GM18951 (cell line): ENCODE measurements around the gene GRIK3.

Source experiments
- POLR2A ChIP-seq: IDR thresholded peaks from 4 replicates; pipeline ENCODE4 v1.6.1; 2011; ENCODE audit warnings: mild to moderate bottlenecking; ENCODE audit not compliant: insufficient read length, insufficient read depth; ENCODE audit errors: extremely low read depth
- in situ Hi-C: fragments of 300-500 bp; cut with MboI; formaldehyde crosslinking; loops from one replicate; pipeline ENCODE4 v1.12.0; 2022; ENCODE audit warnings: low sequenced_read_pairs, mixed read lengths, inconsistent platforms; ENCODE audit not compliant: unreplicated experiment

Gene GRIK3

DNA sequence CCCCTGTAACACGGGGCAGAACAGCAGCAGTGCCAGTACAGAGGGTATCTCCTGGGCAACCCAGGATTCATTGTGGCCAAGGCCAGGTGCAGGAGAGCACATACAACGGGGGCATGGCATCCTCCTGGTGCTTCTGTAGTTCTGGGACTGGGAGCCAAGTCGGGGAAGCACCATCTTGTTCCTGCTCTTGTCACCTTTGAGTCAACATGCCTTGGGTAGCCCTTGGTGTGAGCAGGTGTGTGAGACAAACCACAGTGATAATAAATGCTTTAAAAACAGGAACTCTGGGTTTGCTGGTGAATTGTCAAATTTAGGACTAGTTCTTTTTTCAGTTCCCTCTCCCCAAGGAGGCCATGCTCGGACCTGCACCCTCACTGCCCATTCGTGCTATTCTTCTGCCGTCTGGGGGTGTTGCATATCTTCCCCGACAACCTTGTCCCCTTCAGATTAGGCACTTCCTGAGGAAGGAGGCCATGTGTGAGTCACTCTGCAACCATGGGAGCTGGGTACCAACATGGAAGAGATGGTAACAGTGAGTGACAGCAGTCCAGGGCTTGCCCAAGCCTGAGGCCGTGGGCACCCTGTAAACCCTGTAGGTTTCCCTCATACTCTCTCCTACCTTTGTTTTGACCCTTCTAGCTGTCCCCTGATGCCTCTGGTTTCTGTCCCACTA, 150.2 kb downstream of the GRIK3 start:
- in situ Hi-C loops = no loop called here
- no peak for TF ChIP-seq POLR2A

DNA sequence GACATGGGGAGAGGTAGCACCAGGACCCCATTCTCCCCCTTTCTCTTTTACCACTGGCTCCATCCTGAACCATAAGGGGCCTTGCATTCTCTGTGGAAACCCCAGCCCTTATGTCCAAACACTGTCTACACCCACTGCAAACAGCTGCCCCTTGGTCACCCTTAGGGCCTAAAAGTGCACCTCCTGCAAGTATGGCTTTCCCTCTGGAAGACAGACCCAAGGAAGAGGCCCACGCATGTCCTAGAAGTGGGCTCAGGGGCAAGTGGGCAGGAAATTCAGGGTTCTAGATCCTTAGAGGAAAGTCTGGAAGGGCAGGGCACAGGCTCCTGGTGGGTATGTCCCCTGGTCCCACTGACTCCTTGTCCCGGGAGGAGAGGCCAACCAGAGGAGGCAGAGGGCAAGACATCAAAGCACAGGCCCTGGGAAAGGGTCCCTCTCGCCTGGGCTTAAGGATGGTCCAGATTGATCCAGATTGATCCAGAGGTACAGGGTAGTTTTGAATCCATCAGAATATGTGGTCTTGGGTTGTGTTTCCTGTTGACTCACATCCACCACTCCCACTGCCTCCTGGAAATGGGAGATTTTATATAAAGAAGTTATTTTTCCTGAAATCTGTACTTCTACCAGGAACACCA, 150.9 kb downstream of the GRIK3 start:
- in situ Hi-C loops = no loop called here
- no peak for TF ChIP-seq POLR2A

GRCh38 chr1:36882536-36883285, 151.6 kb downstream of the GRIK3 start:
- in situ Hi-C loops = no loop called here
- no peak for TF ChIP-seq POLR2A

DNA sequence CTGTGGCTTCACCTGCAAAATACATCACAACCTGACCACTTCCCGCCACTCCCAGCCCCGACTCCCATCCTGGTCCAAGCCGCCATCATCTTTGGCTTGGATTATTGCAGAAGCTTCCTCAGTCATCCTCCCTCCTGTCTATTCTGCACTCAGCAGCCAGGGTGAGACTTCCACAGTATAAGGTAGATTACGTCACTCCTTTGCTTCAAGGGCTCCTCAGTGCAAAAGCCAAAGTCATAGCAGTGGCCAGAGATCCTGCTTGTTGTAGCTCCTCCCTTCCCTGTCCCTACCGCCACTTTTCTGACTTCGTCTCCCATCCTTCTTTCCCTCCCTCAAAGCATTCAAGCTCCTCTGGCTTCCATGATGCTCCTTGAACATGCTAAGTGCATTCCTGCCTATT, 152.8 kb downstream of the GRIK3 start:
- no peak for TF ChIP-seq POLR2A
- in situ Hi-C loops = no loop called here

GRCh38 chr1:36881068-36881405, 153.3 kb downstream of the GRIK3 start:
- no peak for TF ChIP-seq POLR2A
- in situ Hi-C loops = no loop called here

- in situ Hi-C loops = no loop called here
- no peak for TF ChIP-seq POLR2A
These were observed 153.9 kb downstream of the GRIK3 start for GRCh38 chr1:36880155-36881067.

- in situ Hi-C loops = no loop called here
- no peak for TF ChIP-seq POLR2A
These were observed 154.7 kb downstream of the GRIK3 start for GRCh38 chr1:36879613-36880012.

DNA sequence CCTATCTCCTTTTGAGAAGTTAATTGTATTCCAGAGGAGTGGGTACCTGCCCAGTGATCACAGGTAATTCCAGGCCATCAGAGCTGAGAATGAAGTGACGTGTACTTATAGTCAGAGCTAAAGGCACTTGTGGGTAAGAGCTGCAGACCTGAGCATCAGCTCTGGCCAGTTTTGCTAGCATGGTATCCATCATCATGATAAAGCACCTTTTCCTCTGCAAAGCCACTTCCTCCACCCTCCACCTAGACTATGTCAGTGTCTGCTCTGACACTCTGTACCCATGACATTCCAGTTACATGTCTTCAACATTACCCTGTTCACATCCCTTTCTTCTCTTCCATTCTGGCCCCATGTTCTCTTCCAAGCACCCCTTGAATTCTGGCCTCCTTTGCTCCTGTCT, 157.3 kb downstream of the GRIK3 start:
- in situ Hi-C loops = no loop called here
- no peak for TF ChIP-seq POLR2A

DNA sequence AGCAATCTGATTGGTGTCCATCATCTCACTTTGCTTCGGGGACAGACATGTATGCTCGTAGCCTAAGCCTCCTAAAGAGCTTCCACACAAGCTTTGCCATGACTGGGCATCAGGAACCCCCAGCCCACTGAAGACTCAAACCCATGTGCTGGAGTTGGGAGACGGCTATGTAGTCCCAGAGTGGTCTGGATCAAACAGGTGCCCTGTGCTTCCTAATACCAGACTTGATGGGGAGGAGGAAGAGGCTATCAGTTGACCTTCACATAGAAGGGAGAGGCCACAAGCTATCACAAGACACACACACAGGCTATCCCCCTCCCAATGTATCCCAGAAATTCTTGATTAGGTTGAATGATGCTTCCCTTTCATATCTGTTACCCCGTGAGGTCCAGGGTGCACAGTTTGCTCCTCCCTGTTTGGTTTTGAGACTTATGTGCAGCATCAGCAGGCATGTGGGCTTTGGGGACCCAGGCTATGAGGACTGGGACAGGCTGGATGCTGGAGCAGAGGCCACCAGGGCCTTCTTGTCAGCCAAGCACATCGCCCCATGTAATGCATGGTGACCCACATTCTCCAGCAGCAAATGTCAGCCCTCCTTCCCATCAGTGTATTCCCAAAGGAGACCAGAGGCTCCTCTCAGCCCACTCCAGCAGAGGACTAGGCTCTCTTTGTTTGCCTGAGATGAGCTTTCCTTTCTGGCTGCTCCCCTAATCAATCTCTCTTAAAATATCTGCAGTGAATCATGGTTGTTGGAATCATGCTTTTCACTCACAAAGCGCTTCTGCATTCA, 159.8 kb downstream of the GRIK3 start:
- no peak for TF ChIP-seq POLR2A
- in situ Hi-C loops = no loop called here

DNA sequence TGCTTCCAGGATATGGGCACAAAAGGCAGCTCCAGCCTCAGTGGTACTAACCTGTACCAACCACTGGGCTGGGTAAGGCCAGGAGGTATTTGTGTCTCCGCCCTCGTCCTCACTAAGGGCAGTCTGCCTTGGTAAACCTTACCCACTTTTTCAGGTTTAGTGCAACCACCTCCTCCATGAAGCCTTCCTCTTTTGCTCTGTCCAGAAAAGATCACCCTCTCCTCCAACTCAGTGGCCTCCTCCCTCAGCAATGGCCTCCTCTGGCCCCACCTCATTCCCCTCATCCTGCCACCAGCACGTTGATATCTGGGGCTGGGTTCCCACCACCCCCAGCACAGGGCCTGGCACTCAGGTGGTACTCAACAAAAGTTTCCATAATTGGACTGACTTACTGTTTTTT, 161.5 kb downstream of the GRIK3 start:
- no peak for TF ChIP-seq POLR2A
- in situ Hi-C loops = no loop called here

- TF ChIP-seq POLR2A = no peak
- in situ Hi-C loops = no loop called here
These were observed 162.1 kb downstream of the GRIK3 start for GRCh38 chr1:36872126-36872754.

GRCh38 chr1:36871146-36871971, 163.0 kb downstream of the GRIK3 start:
- in situ Hi-C loops = no loop called here
- no peak for TF ChIP-seq POLR2A

GRCh38 chr1:36869826-36870225, 164.5 kb downstream of the GRIK3 start:
- no peak for TF ChIP-seq POLR2A
- in situ Hi-C loops = no loop called here
